Measurements from ENCODE around the gene LBH. TPM values are rescaled to one million over a fixed set of nuclear protein-coding genes. Genes with fewer than 3 reads are reported as not detected.

LBH gene
- total and polyA plus RNA-seq, 2 experiments from 2014 or later: 17.5 to 30.3 TPM

DNA sequence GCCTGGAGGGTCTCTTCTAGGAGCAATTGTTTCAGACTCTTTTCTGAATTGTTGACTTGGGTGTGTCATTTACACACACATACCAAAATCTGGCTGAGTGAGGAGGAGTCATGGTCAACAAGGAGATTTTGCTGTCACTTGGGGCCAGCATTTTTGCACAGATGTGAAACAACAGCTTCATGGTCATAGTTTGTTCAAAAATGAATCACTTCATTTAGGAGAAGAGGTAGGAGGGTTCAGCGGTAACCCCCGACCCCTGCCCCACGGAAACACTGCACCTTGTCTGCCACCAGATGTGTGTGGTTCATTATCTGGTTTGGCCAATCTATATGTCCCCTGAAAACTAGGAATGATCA lies 42.2 kb downstream of the LBH start:
- no peak overlapping the region for H3K4me3 Mint-ChIP-seq
- H3K36me3 Mint-ChIP-seq (ENCODE audit: low read depth): no peaks in the 10 kb centered on the region
- Histone ChIP-seq H3K79me2 (replicated peaks; ENCODE audit: insufficient read depth) (no peaks in the 10 kb centered on the region), H3K27ac (ENCODE audit: low read depth) (no peak overlapping the region), H3K4me3 (no peak overlapping the region), H4K20me1 (replicated peaks; ENCODE audit: insufficient read depth) (no peaks in the 10 kb centered on the region), H3K27me3 (ENCODE audit: insufficient read depth) (no peaks in the 10 kb centered on the region), H3K36me3 (ENCODE audit: insufficient read depth) (no peaks in the 10 kb centered on the region), H2AFZ (no peak overlapping the region), H3K4me1 (ENCODE audit: insufficient read depth) (no peaks in the 10 kb centered on the region), H3K9me2 (ENCODE audit: insufficient read depth) (peaks cover 5% of the 10 kb centered on the region; the same call in 1 of the 2 replicates), H3F3A (replicated peaks; ENCODE audit: low read depth) (no peaks in the 10 kb centered on the region), H3K4me2 (no peak overlapping the region)
- TF ChIP-seq JUNB (IDR thresholded peaks at IDR 0.05; ENCODE audit: unreplicated experiment) (no peak), ZNF331 (CRISPR knock-in tag; IDR thresholded peaks at IDR 0.05; ENCODE audit: low read depth) (no peak), CREB1 (CRISPR knock-in tag; IDR thresholded peaks at IDR 0.05; ENCODE audit: low read depth) (no peak), ZNF114 (CRISPR knock-in tag; IDR thresholded peaks at IDR 0.05) (no peak), NANOG (IDR thresholded peaks at IDR 0.05; ENCODE audit: borderline replicate concordance) (no peak), EZH2 (IDR thresholded peaks at IDR 0.05; ENCODE audit: low read depth, unreplicated experiment) (no peak), CTCF (conservative IDR thresholded peaks at IDR 0.05; ENCODE audit: low read depth in 2 of 2) (no peak), EZH2phosphoT487 (IDR thresholded peaks at IDR 0.05; ENCODE audit: unreplicated experiment) (no peak), POLR2AphosphoS5 (IDR thresholded peaks at IDR 0.05; ENCODE audit: low read depth) (no peak), STAT1 (IDR thresholded peaks at IDR 0.05; ENCODE audit: unreplicated experiment) (no peak)
- TF ChIP-seq, protein P1, sequence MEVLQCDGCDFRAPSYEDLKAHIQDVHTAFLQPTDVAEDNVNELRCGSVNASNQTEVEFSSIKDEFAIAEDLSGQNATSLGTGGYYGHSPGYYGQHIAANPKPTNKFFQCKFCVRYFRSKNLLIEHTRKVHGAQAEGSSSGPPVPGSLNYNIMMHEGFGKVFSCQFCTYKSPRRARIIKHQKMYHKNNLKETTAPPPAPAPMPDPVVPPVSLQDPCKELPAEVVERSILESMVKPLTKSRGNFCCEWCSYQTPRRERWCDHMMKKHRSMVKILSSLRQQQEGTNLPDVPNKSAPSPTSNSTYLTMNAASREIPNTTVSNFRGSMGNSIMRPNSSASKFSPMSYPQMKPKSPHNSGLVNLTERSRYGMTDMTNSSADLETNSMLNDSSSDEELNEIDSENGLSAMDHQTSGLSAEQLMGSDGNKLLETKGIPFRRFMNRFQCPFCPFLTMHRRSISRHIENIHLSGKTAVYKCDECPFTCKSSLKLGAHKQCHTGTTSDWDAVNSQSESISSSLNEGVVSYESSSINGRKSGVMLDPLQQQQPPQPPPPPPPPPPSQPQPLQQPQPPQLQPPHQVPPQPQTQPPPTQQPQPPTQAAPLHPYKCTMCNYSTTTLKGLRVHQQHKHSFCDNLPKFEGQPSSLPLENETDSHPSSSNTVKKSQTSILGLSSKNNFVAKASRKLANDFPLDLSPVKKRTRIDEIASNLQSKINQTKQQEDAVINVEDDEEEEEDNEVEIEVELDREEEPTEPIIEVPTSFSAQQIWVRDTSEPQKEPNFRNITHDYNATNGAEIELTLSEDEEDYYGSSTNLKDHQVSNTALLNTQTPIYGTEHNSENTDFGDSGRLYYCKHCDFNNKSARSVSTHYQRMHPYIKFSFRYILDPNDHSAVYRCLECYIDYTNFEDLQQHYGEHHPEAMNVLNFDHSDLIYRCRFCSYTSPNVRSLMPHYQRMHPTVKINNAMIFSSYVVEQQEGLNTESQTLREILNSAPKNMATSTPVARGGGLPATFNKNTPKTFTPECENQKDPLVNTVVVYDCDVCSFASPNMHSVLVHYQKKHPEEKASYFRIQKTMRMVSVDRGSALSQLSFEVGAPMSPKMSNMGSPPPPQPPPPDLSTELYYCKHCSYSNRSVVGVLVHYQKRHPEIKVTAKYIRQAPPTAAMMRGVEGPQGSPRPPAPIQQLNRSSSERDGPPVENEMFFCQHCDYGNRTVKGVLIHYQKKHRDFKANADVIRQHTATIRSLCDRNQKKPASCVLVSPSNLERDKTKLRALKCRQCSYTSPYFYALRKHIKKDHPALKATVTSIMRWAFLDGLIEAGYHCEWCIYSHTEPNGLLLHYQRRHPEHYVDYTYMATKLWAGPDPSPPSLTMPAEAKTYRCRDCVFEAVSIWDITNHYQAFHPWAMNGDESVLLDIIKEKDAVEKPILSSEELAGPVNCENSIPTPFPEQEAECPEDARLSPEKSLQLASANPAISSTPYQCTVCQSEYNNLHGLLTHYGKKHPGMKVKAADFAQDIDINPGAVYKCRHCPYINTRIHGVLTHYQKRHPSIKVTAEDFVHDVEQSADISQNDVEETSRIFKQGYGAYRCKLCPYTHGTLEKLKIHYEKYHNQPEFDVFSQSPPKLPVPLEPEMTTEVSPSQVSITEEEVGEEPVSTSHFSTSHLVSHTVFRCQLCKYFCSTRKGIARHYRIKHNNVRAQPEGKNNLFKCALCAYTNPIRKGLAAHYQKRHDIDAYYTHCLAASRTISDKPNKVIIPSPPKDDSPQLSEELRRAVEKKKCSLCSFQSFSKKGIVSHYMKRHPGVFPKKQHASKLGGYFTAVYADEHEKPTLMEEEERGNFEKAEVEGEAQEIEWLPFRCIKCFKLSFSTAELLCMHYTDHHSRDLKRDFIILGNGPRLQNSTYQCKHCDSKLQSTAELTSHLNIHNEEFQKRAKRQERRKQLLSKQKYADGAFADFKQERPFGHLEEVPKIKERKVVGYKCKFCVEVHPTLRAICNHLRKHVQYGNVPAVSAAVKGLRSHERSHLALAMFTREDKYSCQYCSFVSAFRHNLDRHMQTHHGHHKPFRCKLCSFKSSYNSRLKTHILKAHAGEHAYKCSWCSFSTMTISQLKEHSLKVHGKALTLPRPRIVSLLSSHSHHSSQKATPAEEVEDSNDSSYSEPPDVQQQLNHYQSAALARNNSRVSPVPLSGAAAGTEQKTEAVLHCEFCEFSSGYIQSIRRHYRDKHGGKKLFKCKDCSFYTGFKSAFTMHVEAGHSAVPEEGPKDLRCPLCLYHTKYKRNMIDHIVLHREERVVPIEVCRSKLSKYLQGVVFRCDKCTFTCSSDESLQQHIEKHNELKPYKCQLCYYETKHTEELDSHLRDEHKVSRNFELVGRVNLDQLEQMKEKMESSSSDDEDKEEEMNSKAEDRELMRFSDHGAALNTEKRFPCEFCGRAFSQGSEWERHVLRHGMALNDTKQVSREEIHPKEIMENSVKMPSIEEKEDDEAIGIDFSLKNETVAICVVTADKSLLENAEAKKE (CRISPR knock-in tag; IDR thresholded peaks at IDR 0.05): no peak
- TF ChIP-seq, protein P2, sequence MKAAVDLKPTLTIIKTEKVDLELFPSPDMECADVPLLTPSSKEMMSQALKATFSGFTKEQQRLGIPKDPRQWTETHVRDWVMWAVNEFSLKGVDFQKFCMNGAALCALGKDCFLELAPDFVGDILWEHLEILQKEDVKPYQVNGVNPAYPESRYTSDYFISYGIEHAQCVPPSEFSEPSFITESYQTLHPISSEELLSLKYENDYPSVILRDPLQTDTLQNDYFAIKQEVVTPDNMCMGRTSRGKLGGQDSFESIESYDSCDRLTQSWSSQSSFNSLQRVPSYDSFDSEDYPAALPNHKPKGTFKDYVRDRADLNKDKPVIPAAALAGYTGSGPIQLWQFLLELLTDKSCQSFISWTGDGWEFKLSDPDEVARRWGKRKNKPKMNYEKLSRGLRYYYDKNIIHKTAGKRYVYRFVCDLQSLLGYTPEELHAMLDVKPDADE (IDR thresholded peaks at IDR 0.05): no peak
- TF ChIP-seq, protein P3, sequence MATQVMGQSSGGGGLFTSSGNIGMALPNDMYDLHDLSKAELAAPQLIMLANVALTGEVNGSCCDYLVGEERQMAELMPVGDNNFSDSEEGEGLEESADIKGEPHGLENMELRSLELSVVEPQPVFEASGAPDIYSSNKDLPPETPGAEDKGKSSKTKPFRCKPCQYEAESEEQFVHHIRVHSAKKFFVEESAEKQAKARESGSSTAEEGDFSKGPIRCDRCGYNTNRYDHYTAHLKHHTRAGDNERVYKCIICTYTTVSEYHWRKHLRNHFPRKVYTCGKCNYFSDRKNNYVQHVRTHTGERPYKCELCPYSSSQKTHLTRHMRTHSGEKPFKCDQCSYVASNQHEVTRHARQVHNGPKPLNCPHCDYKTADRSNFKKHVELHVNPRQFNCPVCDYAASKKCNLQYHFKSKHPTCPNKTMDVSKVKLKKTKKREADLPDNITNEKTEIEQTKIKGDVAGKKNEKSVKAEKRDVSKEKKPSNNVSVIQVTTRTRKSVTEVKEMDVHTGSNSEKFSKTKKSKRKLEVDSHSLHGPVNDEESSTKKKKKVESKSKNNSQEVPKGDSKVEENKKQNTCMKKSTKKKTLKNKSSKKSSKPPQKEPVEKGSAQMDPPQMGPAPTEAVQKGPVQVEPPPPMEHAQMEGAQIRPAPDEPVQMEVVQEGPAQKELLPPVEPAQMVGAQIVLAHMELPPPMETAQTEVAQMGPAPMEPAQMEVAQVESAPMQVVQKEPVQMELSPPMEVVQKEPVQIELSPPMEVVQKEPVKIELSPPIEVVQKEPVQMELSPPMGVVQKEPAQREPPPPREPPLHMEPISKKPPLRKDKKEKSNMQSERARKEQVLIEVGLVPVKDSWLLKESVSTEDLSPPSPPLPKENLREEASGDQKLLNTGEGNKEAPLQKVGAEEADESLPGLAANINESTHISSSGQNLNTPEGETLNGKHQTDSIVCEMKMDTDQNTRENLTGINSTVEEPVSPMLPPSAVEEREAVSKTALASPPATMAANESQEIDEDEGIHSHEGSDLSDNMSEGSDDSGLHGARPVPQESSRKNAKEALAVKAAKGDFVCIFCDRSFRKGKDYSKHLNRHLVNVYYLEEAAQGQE (IDR thresholded peaks at IDR 0.05; ENCODE audit: unreplicated experiment): no peak
- H3K27ac Mint-ChIP-seq: no peak overlapping the region
- no peak for DNase-seq (ENCODE audit: low spot score)
- H3K9me3 Mint-ChIP-seq: no peaks in the 10 kb centered on the region; the same call in 2 of the 3 replicates
- H3K27me3 Mint-ChIP-seq (ENCODE audit: insufficient read depth, low read depth, poor library complexity): no peaks in the 10 kb centered on the region
- H3K4me1 Mint-ChIP-seq: peaks cover 3% of the 10 kb centered on the region; the same call in 1 of the 3 replicates
- ATAC-seq: no peak
